PC-3 (cell line): ENCODE measurements around the gene RGS14. TPM values are rescaled to one million over a fixed set of nuclear protein-coding genes. Genes with fewer than 3 reads are reported as not detected.
"Not testable (repeated sequence)": the region's sequence is repeated elsewhere in the genome, so short reads cannot be mapped to it uniquely, and the experiment has no call there.

Experiments used
- ATAC-seq: fragments of 200-7000 bp; cut with Tn5 transposase; 2 replicates; pipeline ENCODE4 v1.9.1; 2020; ENCODE audit warnings: mild to moderate bottlenecking, moderate library complexity
- BruUV-seq: library from RNA; stranded (reverse); fragments of 400-500 nt; replicated peaks from 2 replicates; lab custom pipeline; 2021; lab: Mats Ljungman, UMichigan
- CTCF ChIA-PET: fragments of 300-600 bp; sonication (Branson Sonifier 250); formaldehyde crosslinking; loops from one replicate; lab custom pipeline; 2022; ENCODE audit warnings: antibody characterized with exemption; lab: Charles Lee
- POLR2A ChIA-PET: fragments of 300-600 bp; sonication (Branson Sonifier 250); formaldehyde crosslinking; loops from one replicate; lab custom pipeline; 2022; ENCODE audit warnings: antibody characterized with exemption; ENCODE audit not compliant: unreplicated experiment; lab: Charles Lee
- DNase-seq: peaks from one replicate; pipeline ENCODE4 v3.0.0-alpha.2; 2015
- H2AFZ ChIP-seq: fragments of 300-600 bp; sonication (generic); 2 replicates; pipeline ENCODE4 v1.6.0; 2016; ENCODE audit warnings: antibody characterized with exemption, low read length
- H3F3A ChIP-seq: fragments of 300-600 bp; sonication (generic); one replicate; pipeline ENCODE4 v1.6.0; 2017; ENCODE audit warnings: antibody characterized with exemption, low read length, control low read depth, mild to moderate bottlenecking; ENCODE audit not compliant: unreplicated experiment
- H3K27ac ChIP-seq: fragments of 300-600 bp; sonication (generic); 2 replicates; pipeline ENCODE4 v1.5.1; 2016; ENCODE audit warnings: mild to moderate bottlenecking, low read length
- H3K27me3 ChIP-seq: fragments of 300-600 bp; sonication (generic); 2 replicates; pipeline ENCODE4 v1.6.1; 2016; ENCODE audit warnings: low read length, mixed read lengths
- H3K36me3 ChIP-seq: fragments of 300-600 bp; sonication (generic); 2 replicates; pipeline ENCODE4 v1.6.1; 2016; ENCODE audit warnings: low read depth, mixed run types, low read length, mixed read lengths
- H3K4me1 ChIP-seq: fragments of 300-600 bp; sonication (generic); 2 replicates; pipeline ENCODE4 v1.5.1; 2016; ENCODE audit warnings: low read length; ENCODE audit not compliant: insufficient read depth
- H3K4me2 ChIP-seq: fragments of 300-600 bp; sonication (generic); 2 replicates; pipeline ENCODE4 v1.6.0; 2016; ENCODE audit warnings: low read length
- H3K4me3 ChIP-seq: fragments of 300-600 bp; sonication (generic); 2 replicates; pipeline ENCODE4 v1.5.1; 2016; ENCODE audit warnings: mild to moderate bottlenecking, low read length, mixed read lengths
- H3K79me2 ChIP-seq: fragments of 300-600 bp; sonication (generic); 2 replicates; pipeline ENCODE4 v1.6.1; 2017; ENCODE audit warnings: low read length, mixed read lengths
- H3K9ac ChIP-seq: fragments of 300-600 bp; sonication (generic); 2 replicates; pipeline ENCODE4 v1.6.0; 2016; ENCODE audit warnings: mild to moderate bottlenecking, low read length
- H3K9me2 ChIP-seq: fragments of 300-600 bp; sonication (generic); replicated peaks from 2 replicates; pipeline ENCODE4 v1.6.1; 2016; ENCODE audit warnings: mixed run types, low read length, mixed read lengths
- H3K9me3 ChIP-seq: fragments of 300-600 bp; sonication (generic); 2 replicates; pipeline ENCODE4 v1.6.1; 2016; ENCODE audit warnings: low read length, mixed read lengths
- H4K20me1 ChIP-seq: fragments of 300-600 bp; sonication (generic); 2 replicates; pipeline ENCODE4 v1.6.1; 2016; ENCODE audit warnings: low read length, mixed read lengths
- CTCF ChIP-seq: fragments of 300-600 bp; sonication (generic); conservative IDR thresholded peaks from 2 replicates; pipeline ENCODE4 v1.5.1; 2017; ENCODE audit warnings: antibody characterized with exemption, low read depth, mild to moderate bottlenecking, low read length
- EZH2 ChIP-seq: fragments of 300-600 bp; sonication (generic); IDR thresholded peaks from one replicate; pipeline ENCODE4 v1.6.1; 2017; ENCODE audit warnings: antibody characterized with exemption, mild to moderate bottlenecking, low read length; ENCODE audit not compliant: unreplicated experiment
- EZH2phosphoT487 ChIP-seq: fragments of 300-600 bp; sonication (generic); IDR thresholded peaks from 2 replicates; pipeline ENCODE4 v1.6.1; 2018; ENCODE audit warnings: mild to moderate bottlenecking, antibody characterized with exemption, low read length, borderline replicate concordance
- intact Hi-C: fragments of 100-400 bp; cut with micrococcal nuclease; formaldehyde crosslinking; loops from 2 replicates; pipeline ENCODE4 v1.9.0; 2023
- total RNA-seq: library from RNA; depleted of rRNA; stranded (reverse); fragments of >200 nt; gene quantifications from 2 replicates; pipeline ENCODE4 v1.2.3, GENCODE V29; 2014

RGS14 gene
- total RNA-seq, 1 experiment from 2014 or later = 32.3 TPM

- intact Hi-C loops = no loop called here
- no peak for ATAC-seq
- Histone ChIP-seq H3K9me2 (no peaks in the 10 kb centered on the region), H3K4me3 (no peak overlapping the region), H3K27ac (no peak overlapping the region), H3K4me1 (no peaks in the 10 kb centered on the region), H3K36me3 (no peaks in the 10 kb centered on the region), H2AFZ (no peak overlapping the region), H3K9me3 (no peaks in the 10 kb centered on the region), H3F3A (no peaks in the 10 kb centered on the region), H3K9ac (no peak overlapping the region), H3K79me2 (no peaks in the 10 kb centered on the region), H3K27me3 (no peaks in the 10 kb centered on the region), H3K4me2 (no peak overlapping the region), H4K20me1 (no peaks in the 10 kb centered on the region)
- DNase-seq = no peak
- TF ChIP-seq CTCF (no peak), EZH2phosphoT487 (no peak), EZH2 (no peak)
- CTCF ChIA-PET = no interaction called here
- no TSS peak for BruUV-seq
- POLR2A ChIA-PET = no interaction called here
These were observed 56.8 kb downstream of the RGS14 start for GRCh38 chr5:177414481-177414880.

GRCh38 chr5:177417081-177417480 lies 59.4 kb downstream of the RGS14 start:
- H4K20me1 ChIP-seq, H3K27me3 ChIP-seq, H3K4me2 ChIP-seq, H3K9me2 ChIP-seq, H3K4me1 ChIP-seq, H3K79me2 ChIP-seq, H3F3A ChIP-seq, CTCF ChIA-PET, BruUV-seq, H3K27ac ChIP-seq, POLR2A ChIA-PET, H3K9me3 ChIP-seq, ATAC-seq, DNase-seq, H3K36me3 ChIP-seq, H3K4me3 ChIP-seq, H2AFZ ChIP-seq, H3K9ac ChIP-seq, intact Hi-C loops: not testable (repeated sequence)

GRCh38 chr5:177419046-177419445 lies 61.3 kb downstream of the RGS14 start:
- H3K4me1 ChIP-seq = no peaks in the 10 kb centered on the region
- no peak for TF ChIP-seq EZH2
- TF ChIP-seq CTCF = no peak
- no peak for TF ChIP-seq EZH2phosphoT487
- no peak overlapping the region for H3K27ac ChIP-seq
- no peaks in the 10 kb centered on the region for H3K36me3 ChIP-seq
- H3K9me3 ChIP-seq = no peaks in the 10 kb centered on the region
- POLR2A ChIA-PET = no interaction called here
- H3K4me3 ChIP-seq = no peak overlapping the region
- no peak overlapping the region for H2AFZ ChIP-seq
- H3F3A ChIP-seq = no peaks in the 10 kb centered on the region
- DNase-seq = no peak
- no peak for ATAC-seq
- no peaks in the 10 kb centered on the region for H4K20me1 ChIP-seq
- intact Hi-C loops = no loop called here
- no peaks in the 10 kb centered on the region for H3K27me3 ChIP-seq
- no peak overlapping the region for H3K4me2 ChIP-seq
- CTCF ChIA-PET = no interaction called here
- H3K9ac ChIP-seq = no peak overlapping the region
- BruUV-seq = no TSS peak
- H3K9me2 ChIP-seq = no peaks in the 10 kb centered on the region
- H3K79me2 ChIP-seq = no peaks in the 10 kb centered on the region

- not testable (repeated sequence) for ATAC-seq, H4K20me1 ChIP-seq, H3K4me3 ChIP-seq
These were observed 62.7 kb downstream of the RGS14 start for GRCh38 chr5:177420472-177420871.

More at GRCh38 chr5:177420472-177420871, 62.7 kb downstream of the RGS14 start:
- H3K27ac ChIP-seq, H2AFZ ChIP-seq, H3K4me1 ChIP-seq, H3K9ac ChIP-seq, H3K36me3 ChIP-seq, BruUV-seq, H3K9me2 ChIP-seq, POLR2A ChIA-PET, CTCF ChIA-PET, H3K79me2 ChIP-seq, H3K4me2 ChIP-seq, H3K27me3 ChIP-seq, intact Hi-C loops, H3K9me3 ChIP-seq, H3F3A ChIP-seq, DNase-seq: not testable (repeated sequence)
